SU-DHL-6 (cell line): ENCODE data around the gene DNAJB1.

Source experiments
- H2AFZ ChIP-seq: fragments of 200-600 bp; sonication (generic); 2 replicates; pipeline ENCODE4 v1.6.1; 2014; ENCODE audit warnings: low read depth, mild to moderate bottlenecking, moderate library complexity, mixed read lengths, antibody characterized with exemption, low read length; ENCODE audit not compliant: severe bottlenecking
- H3F3A ChIP-seq: fragments of 200-600 bp; shearing (Covaris generic); 2 replicates; pipeline ENCODE4 v1.6.0; 2016; ENCODE audit warnings: antibody characterized with exemption, mild to moderate bottlenecking; ENCODE audit not compliant: insufficient read depth
- H3K27ac ChIP-seq: fragments of 200-600 bp; sonication (generic); 2 replicates; pipeline ENCODE4 v1.5.1; 2016; ENCODE audit warnings: low read depth, mild to moderate bottlenecking, low read length, moderate library complexity, mixed read lengths
- H3K27me3 ChIP-seq: fragments of 200-600 bp; sonication (generic), shearing (Covaris generic); 2 replicates; pipeline ENCODE4 v1.6.0; 2014; ENCODE audit warnings: mild to moderate bottlenecking, low read length
- H3K36me3 ChIP-seq: fragments of 200-600 bp; sonication (generic); 2 replicates; pipeline ENCODE4 v1.6.1; 2014; ENCODE audit warnings: mild to moderate bottlenecking, low read length, mixed read lengths
- H3K4me2 ChIP-seq: fragments of 300-600, 200-600 bp; shearing (Covaris generic), sonication (generic); 2 replicates; pipeline ENCODE4 v1.6.0; 2014; ENCODE audit warnings: low read length, low read depth, mild to moderate bottlenecking; ENCODE audit not compliant: poor library complexity, severe bottlenecking
- H3K4me3 ChIP-seq: fragments of 200-600 bp; sonication (generic); 2 replicates; pipeline ENCODE4 v1.5.1; 2014; ENCODE audit warnings: antibody characterized with exemption, low read length, mild to moderate bottlenecking, mixed read lengths; ENCODE audit not compliant: insufficient read depth, poor library complexity, severe bottlenecking
- H3K79me2 ChIP-seq: fragments of 200-600 bp; sonication (generic); 2 replicates; pipeline ENCODE4 v1.6.1; 2014; ENCODE audit warnings: mild to moderate bottlenecking, low read length, moderate library complexity; ENCODE audit not compliant: insufficient read depth
- H3K9ac ChIP-seq: fragments of 200-600 bp; sonication (generic); 2 replicates; pipeline ENCODE4 v1.7.0; 2014; ENCODE audit warnings: mild to moderate bottlenecking, low read length
- H3K9me2 ChIP-seq: fragments of 200-600 bp; sonication (generic); replicated peaks from 2 replicates; pipeline ENCODE4 v1.6.1; 2014; ENCODE audit warnings: low read length; ENCODE audit not compliant: insufficient read depth
- H3K9me3 ChIP-seq: fragments of 200-600 bp; sonication (generic); 2 replicates; pipeline ENCODE4 v1.6.1; 2014; ENCODE audit warnings: low read length, mixed read lengths; ENCODE audit not compliant: insufficient read depth
- H4K20me1 ChIP-seq: fragments of 200-600 bp; sonication (generic); 2 replicates; pipeline ENCODE4 v1.6.1; 2014; ENCODE audit warnings: low read depth, mild to moderate bottlenecking, antibody characterized with exemption, low read length, moderate library complexity, mixed read lengths
- CTCF ChIP-seq: fragments of 200-600 bp; sonication (generic); IDR thresholded peaks from one replicate; pipeline ENCODE4 v1.5.1; 2017; ENCODE audit warnings: antibody characterized with exemption, mild to moderate bottlenecking, low read length, moderate library complexity; ENCODE audit not compliant: insufficient read depth, poor library complexity, severe bottlenecking
- EZH2phosphoT487 ChIP-seq: fragments of 200-600 bp; sonication (generic), shearing (Covaris generic); conservative IDR thresholded peaks from 2 replicates; pipeline ENCODE4 v1.6.1; 2018; ENCODE audit warnings: mild to moderate bottlenecking, antibody characterized with exemption, low read length, moderate library complexity, mixed read lengths

Gene DNAJB1

GRCh38 chr19:14496834-14497227 is 21.4 kb downstream of the DNAJB1 start:
- H3F3A ChIP-seq = no peaks in the 10 kb centered on the region
- no peaks in the 10 kb centered on the region for H3K9me3 ChIP-seq
- H3K9ac ChIP-seq = no peak overlapping the region
- H4K20me1 ChIP-seq = no peaks in the 10 kb centered on the region
- H3K4me3 ChIP-seq = peak overlapping the region; percentile 55
- H3K9me2 ChIP-seq = no peaks in the 10 kb centered on the region
- no peak overlapping the region for H2AFZ ChIP-seq
- H3K27ac ChIP-seq = no peak overlapping the region
- H3K27me3 ChIP-seq = no peaks in the 10 kb centered on the region
- H3K79me2 ChIP-seq = no peaks in the 10 kb centered on the region
- peak overlapping the region; percentile 57 for H3K4me2 ChIP-seq
- TF ChIP-seq CTCF (no peak), EZH2phosphoT487 (no peak)
- H3K36me3 ChIP-seq = no peaks in the 10 kb centered on the region

GRCh38 chr19:14496029-14496833 is 22.0 kb downstream of the DNAJB1 start, which contains the start of gene GIPC1:
Gene GIPC1, minus strand, starts transcription at chr19:14496127. Its CDS starts 13,151 bp downstream, at chr19:14482976.
- Histone ChIP-seq H3K4me2 (peak within 1 kb of the TSS; percentile 57), H3K9ac (peak within 1 kb of the TSS; percentile 40), H3F3A (no peaks in the 10 kb centered on the region), H3K27me3 (no peaks in the 10 kb centered on the region), H4K20me1 (no peaks in the 10 kb centered on the region), H3K4me3 (peak within 1 kb of the TSS; percentile 55), H3K9me3 (no peaks in the 10 kb centered on the region), H3K27ac (no peak within 1 kb of the TSS), H3K36me3 (no peaks in the 10 kb centered on the region), H3K9me2 (no peaks in the 10 kb centered on the region), H3K79me2 (no peaks in the 10 kb centered on the region), H2AFZ (peak within 1 kb of the TSS; percentile 91)
- TF ChIP-seq CTCF = no peak
- TF ChIP-seq EZH2phosphoT487 = no peak

- Histone ChIP-seq H3K4me3 (peak overlapping the region; percentile 55), H3K27ac (no peak overlapping the region), H3K27me3 (no peaks in the 10 kb centered on the region), H3K9ac (peak overlapping the region; percentile 40), H3K9me2 (no peaks in the 10 kb centered on the region), H3K36me3 (no peaks in the 10 kb centered on the region), H3F3A (no peaks in the 10 kb centered on the region), H4K20me1 (no peaks in the 10 kb centered on the region), H3K79me2 (no peaks in the 10 kb centered on the region), H2AFZ (no peak overlapping the region), H3K4me2 (peak overlapping the region; percentile 57), H3K9me3 (no peaks in the 10 kb centered on the region)
- TF ChIP-seq CTCF (no peak), EZH2phosphoT487 (no peak)
Observed at GRCh38 chr19:14495672-14496028, 22.5 kb downstream of the DNAJB1 start.
